Measurements from ENCODE around the gene PTPN7.

PTPN7 gene

DNA sequence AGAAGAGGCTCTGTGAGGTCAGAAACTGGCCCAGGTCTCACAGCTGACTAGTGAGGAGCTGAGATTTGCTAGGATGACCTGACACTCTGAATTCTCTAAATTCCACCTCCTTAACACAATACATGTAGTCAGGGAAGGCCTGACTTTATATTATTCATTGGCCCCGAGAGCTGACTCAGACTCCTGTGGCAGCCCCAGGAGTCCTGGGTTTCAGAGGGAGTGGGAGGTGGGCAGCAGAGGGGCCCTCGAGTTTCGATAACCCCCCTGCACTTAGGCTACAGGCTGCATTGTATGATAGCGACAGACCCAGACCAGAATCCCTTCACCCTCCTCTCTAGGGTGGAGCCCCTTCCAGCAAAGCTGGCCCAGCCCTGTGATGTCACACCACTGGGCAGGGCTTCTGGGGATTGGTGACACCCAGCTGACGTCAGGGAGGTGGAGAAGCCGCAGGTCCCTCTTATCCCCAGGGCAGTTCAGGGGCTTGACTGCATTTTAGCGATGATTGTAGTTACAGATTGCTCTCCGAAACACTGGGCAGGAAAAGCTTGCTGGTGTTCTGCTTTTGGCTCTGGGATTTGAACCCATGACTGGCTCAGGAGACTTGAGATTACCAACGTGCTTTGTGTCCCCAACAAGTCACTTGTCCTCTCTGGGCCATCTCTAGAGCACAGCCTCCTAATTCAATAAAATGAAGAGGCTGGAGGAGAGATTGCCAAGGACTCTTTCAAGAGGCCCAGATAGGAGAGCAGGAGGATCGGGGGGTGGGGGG is 54.6 kb downstream of the PTPN7 start:
- DNase-seq = peak; percentile 61

DNA sequence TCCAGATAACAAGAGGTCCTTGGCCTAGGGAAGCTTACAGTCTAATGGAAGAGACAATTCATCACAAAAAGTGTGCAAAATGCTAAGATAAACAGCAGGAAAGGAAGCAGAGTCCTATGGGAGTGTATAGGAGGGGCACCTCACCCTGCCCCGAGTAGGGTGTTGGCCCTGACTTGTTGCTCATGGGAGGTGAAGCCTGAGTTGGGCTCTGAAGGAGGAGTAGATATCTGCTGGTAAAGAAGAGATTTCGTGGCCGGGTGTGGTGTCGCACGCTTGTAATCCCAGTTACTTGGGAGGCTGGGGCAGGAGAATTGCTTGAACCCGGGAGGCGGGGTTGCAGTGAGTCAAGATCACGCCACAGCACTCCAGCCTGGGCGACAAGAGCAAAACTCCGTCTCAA is 56.3 kb downstream of the PTPN7 start:
- no peak for DNase-seq

DNA sequence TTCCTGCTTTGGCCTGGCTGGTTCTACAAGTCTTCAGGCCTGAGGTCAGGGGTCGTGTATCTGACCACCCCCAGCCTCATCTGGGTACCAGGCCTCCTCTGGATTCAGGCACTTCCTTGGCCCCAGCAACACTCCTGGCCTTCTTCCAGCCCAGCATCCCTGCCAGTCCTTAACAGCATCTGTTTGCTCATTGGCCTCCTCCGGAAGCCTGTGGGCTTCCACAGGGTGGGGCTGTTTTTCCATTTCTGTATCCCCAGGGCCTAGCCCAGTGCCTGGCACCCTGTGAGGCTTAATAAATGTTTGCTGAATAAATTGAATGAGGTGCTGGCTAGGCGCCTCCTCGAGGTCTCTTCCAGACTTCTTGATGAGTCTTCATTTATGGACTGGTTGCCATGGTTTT is 59.2 kb downstream of the PTPN7 start:
- no peak for DNase-seq

Measured in T1000 (cell line).